GM19324 (cell line): ENCODE results near the gene IMMP2L.
A peak's percentile ranks its signal among the peaks of the same experiment; 100 is the strongest.

Experiments
- ATAC-seq: cut with Tn5 transposase; IDR thresholded peaks from one replicate; pipeline ENCODE4 v1.9.1; 2021; ENCODE audit warnings: mild to moderate bottlenecking, moderate library complexity; ENCODE audit not compliant: unreplicated experiment, low FRiP score

Gene IMMP2L

GRCh38 chr7:111408724-111409123 is 153.6 kb downstream of the IMMP2L start:
- no peak for ATAC-seq

GRCh38 chr7:111407258-111407657 is 155.0 kb downstream of the IMMP2L start:
- no peak for ATAC-seq

- no peak for ATAC-seq
Observed at GRCh38 chr7:111405621-111406020, 156.7 kb downstream of the IMMP2L start.

GRCh38 chr7:111401516-111401915 is 160.8 kb downstream of the IMMP2L start:
- no peak for ATAC-seq

GRCh38 chr7:111400088-111400487 is 162.2 kb downstream of the IMMP2L start:
- ATAC-seq: no peak

- ATAC-seq: no peak
Observed at GRCh38 chr7:111394891-111395290, 167.4 kb downstream of the IMMP2L start.

- no peak for ATAC-seq
Observed at GRCh38 chr7:111393011-111393754, 169.1 kb downstream of the IMMP2L start.

GRCh38 chr7:111392294-111392693 is 170.0 kb downstream of the IMMP2L start:
- no peak for ATAC-seq

GRCh38 chr7:111390000-111390399 is 172.3 kb downstream of the IMMP2L start:
- ATAC-seq: no peak

- peak; percentile 71 for ATAC-seq
Observed at GRCh38 chr7:111388912-111389311, 173.4 kb downstream of the IMMP2L start.

- no peak for ATAC-seq
Observed at GRCh38 chr7:111388016-111388415, 174.3 kb downstream of the IMMP2L start.

- no peak for ATAC-seq
Observed at GRCh38 chr7:111384065-111384891, 178.0 kb downstream of the IMMP2L start.

GRCh38 chr7:111383133-111383532 is 179.2 kb downstream of the IMMP2L start:
- no peak for ATAC-seq

- no peak for ATAC-seq
Observed at GRCh38 chr7:111381590-111381989, 180.7 kb downstream of the IMMP2L start.

GRCh38 chr7:111380945-111381344 is 181.3 kb downstream of the IMMP2L start:
- peak; percentile 90 for ATAC-seq

GRCh38 chr7:111374027-111374426 is 188.3 kb downstream of the IMMP2L start:
- no peak for ATAC-seq

GRCh38 chr7:111371437-111371836 is 190.9 kb downstream of the IMMP2L start:
- ATAC-seq: no peak

- no peak for ATAC-seq
Observed at GRCh38 chr7:111370002-111370401, 192.3 kb downstream of the IMMP2L start.

GRCh38 chr7:111368381-111369065 is 193.8 kb downstream of the IMMP2L start:
- ATAC-seq: no peak

- no peak for ATAC-seq
Observed at GRCh38 chr7:111364413-111364812, 197.9 kb downstream of the IMMP2L start.

- ATAC-seq: no peak
Observed at GRCh38 chr7:111363099-111363498, 199.2 kb downstream of the IMMP2L start.
